Gastrocnemius medialis (tissue), 4 donors: Measurements from ENCODE around the gene GPBAR1. TPM values are rescaled to one million over a fixed set of nuclear protein-coding genes. Genes with fewer than 3 reads are reported as not detected.

Experiments
- ATAC-seq, 2 donors: fragments of 150-250 bp; one replicate each; pipeline ENCODE4 v1.9.1; 2016
- DNase-seq, 2 donors: peaks; one replicate each; pipeline ENCODE4 v3.0.0-alpha.2; 2019
- H3K27ac ChIP-seq, 4 donors: fragments of 200-600 bp; sonication (generic); 1 replicate in 1 of 4; 2 replicates in 3 of 4; pipeline ENCODE4 v1.5.1; 2016 to 2018; ENCODE audit warnings: mild to moderate bottlenecking in 2 of 4, moderate library complexity in 1 of 4
- H3K27me3 ChIP-seq, 3 donors: fragments of 200-600 bp; sonication (generic) in 2 of 3; 1 replicate in 1 of 3; 2 replicates in 2 of 3; pipeline versions ENCODE4 v1.5.1 to v1.6.0; 2016 to 2019; ENCODE audit warnings: mild to moderate bottlenecking in 1 of 3, moderate library complexity in 1 of 3
- H3K36me3 ChIP-seq, 2 donors: fragments of 200-600 bp; sonication (generic) in 1 of 2; one replicate each; pipeline ENCODE4 v1.5.1; 2017 to 2018
- H3K4me1 ChIP-seq, 2 donors: fragments of 200-600 bp; sonication (generic) in 1 of 2; one replicate each; pipeline ENCODE4 v1.5.1; 2016 to 2017; ENCODE audit warnings: mild to moderate bottlenecking in 2 of 2
- H3K4me3 ChIP-seq, 4 donors: fragments of 200-600 bp; sonication (generic) in 3 of 4; 1 replicate in 1 of 4; 2 replicates in 3 of 4; pipeline ENCODE4 v1.5.1; 2016 to 2019; ENCODE audit warnings: mild to moderate bottlenecking in 2 of 4
- H3K9me3 ChIP-seq, 3 donors: fragments of 200-600 bp; sonication (generic) in 2 of 3; 1 replicate in 1 of 3; 2 replicates in 2 of 3; pipeline ENCODE4 v1.5.1; 2016 to 2019
- CTCF ChIP-seq, 5 experiments: fragments of 450-650 bp in 3 of 5; fragments of 200-600 bp in 2 of 5; sonication (generic) in 2 of 5; IDR thresholded peaks in 4 of 5; conservative IDR thresholded peaks in 1 of 5; 1 replicate in 4 of 5; 2 replicates in 1 of 5; pipeline ENCODE4 v1.5.1; 2016 to 2019; ENCODE audit warnings: antibody characterized with exemption in 5 of 5, mild to moderate bottlenecking in 3 of 5, moderate library complexity in 3 of 5
- POLR2A ChIP-seq, 2 donors: fragments of 450-650 bp; IDR thresholded peaks; one replicate each; pipeline ENCODE4 v1.6.1; 2017; ENCODE audit warnings: antibody characterized with exemption in 2 of 2, mild to moderate bottlenecking in 2 of 2, moderate library complexity in 2 of 2
- in situ Hi-C, 4 donors: fragments of 200-750 bp; cut with MboI; loops; one replicate each; pipeline versions ENCODE4 v1.15.0 to v1.8.0; 2017; ENCODE audit warnings: low sequenced_read_pairs in 4 of 4
- intact Hi-C: fragments of 100-400 bp; cut with DNase I; formaldehyde crosslinking; loops from one replicate; pipeline ENCODE4 v1.15.1; 2023; ENCODE audit warnings: low total_unique reads
- total RNA-seq, 4 donors: library from RNA; depleted of rRNA; stranded (reverse); fragments of >200 nt; gene quantifications; one replicate each; pipeline versions ENCODE4 v1.1.0 to v1.2.3, GENCODE V29; 2016

GPBAR1 gene
- total RNA-seq, 4 donors from 2014 or later: 0.93 TPM; not detected in 3

- ATAC-seq (no peak), DNase-seq (no peak)
- Histone ChIP-seq H3K4me1 (peaks cover 30 to 33% of the 10 kb centered on the region in 2 donors), H3K9me3 (no peaks in the 10 kb centered on the region), H3K4me3 (no peak overlapping the region), H3K36me3 (peaks cover 0 to 81% of the 10 kb centered on the region in 2 donors), H3K27me3 (no peaks in the 10 kb centered on the region), H3K27ac (peak overlapping the region; percentile 6 to 100 (median 40))
- no peak for TF ChIP-seq CTCF (IDR thresholded peaks at IDR 0.05 in 4 of 5, conservative IDR thresholded peaks at IDR 0.05 in 1 of 5)
- intact Hi-C loops (loop anchor here (10.0 kb wide), 1 partner anchor 1864 kb away; the partner anchor contains the start of gene SMARCAL1), in situ Hi-C loops (loop anchor here in 3 of 4 donors (10.0 to 25.0 kb wide), 3 partner anchors 116 to 384 kb away; partner anchors contain the start of genes BCS1L (in 3 of the 3), RNF25 (in 3 of the 3), STK36 (in 3 of the 3) and ZNF142 (in 3 of the 3))
These were observed 17.9 kb downstream of the GPBAR1 start for GRCh38 chr2:218278531-218279360.

GRCh38 chr2:218280260-218280870, 19.6 kb downstream of the GPBAR1 start:
- TF ChIP-seq POLR2A (IDR thresholded peaks at IDR 0.05) (no peak), CTCF (IDR thresholded peaks at IDR 0.05 in 4 of 5, conservative IDR thresholded peaks at IDR 0.05 in 1 of 5) (no peak)
- intact Hi-C loops: loop anchor here (10.0 kb wide), 4 partner anchors 376 to 1596 kb away; partner anchors contain the start of gene DNAJB2
- ATAC-seq: no peak

GRCh38 chr2:218281449-218281848, 20.6 kb downstream of the GPBAR1 start:
- Histone ChIP-seq H3K27ac (peak overlapping the region; percentile 93 to 100 (median 98)), H3K9me3 (no peaks in the 10 kb centered on the region), H3K4me1 (peaks cover 55 to 57% of the 10 kb centered on the region in 2 donors), H3K27me3 (no peaks in the 10 kb centered on the region), H3K36me3 (peaks cover 0 to 54% of the 10 kb centered on the region in 2 donors), H3K4me3 (peak overlapping the region in 2 of 4 donors; percentile 22 to 32)
- in situ Hi-C loops (loop anchor here in 3 of 4 donors (25.0 kb wide), 1 partner anchor 381 kb away; the partner anchor contains the start of genes BCS1L (in 3 of the 3), RNF25 (in 3 of the 3), STK36 (in 3 of the 3) and ZNF142 (in 3 of the 3)), intact Hi-C loops (loop anchor here (10.0 kb wide), 4 partner anchors 377 to 1597 kb away; partner anchors contain the start of gene DNAJB2)
- DNase-seq (peak; percentile 77 to 89), ATAC-seq (peak; percentile 63 to 64)
- TF ChIP-seq POLR2A (IDR thresholded peaks at IDR 0.05) (no peak), CTCF (IDR thresholded peaks at IDR 0.05 in 4 of 5, conservative IDR thresholded peaks at IDR 0.05 in 1 of 5) (no peak)

More at GRCh38 chr2:218280260-218280870, 19.6 kb downstream of the GPBAR1 start:
- Histone ChIP-seq H3K4me3 (no peak overlapping the region), H3K27ac (peak overlapping the region in 3 of 4 donors; percentile 93 to 100 (median 100)), H3K27me3 (no peaks in the 10 kb centered on the region), H3K9me3 (no peaks in the 10 kb centered on the region), H3K36me3 (peaks cover 0 to 65% of the 10 kb centered on the region in 2 donors), H3K4me1 (peaks cover 44 to 46% of the 10 kb centered on the region in 2 donors)
- no peak for DNase-seq
- in situ Hi-C loops: loop anchor here in 3 of 4 donors (25.0 kb wide), 1 partner anchor 382 kb away; the partner anchor contains the start of genes BCS1L (in 3 of the 3), RNF25 (in 3 of the 3), STK36 (in 3 of the 3) and ZNF142 (in 3 of the 3)

- peak; percentile 62 to 84 for DNase-seq
- peaks cover 57 to 66% of the 10 kb centered on the region in 2 donors for H3K4me1 ChIP-seq
- intact Hi-C loops (loop anchor here (10.0 kb wide), 4 partner anchors 378 to 1598 kb away; partner anchors contain the start of gene DNAJB2), in situ Hi-C loops (loop anchor here in 3 of 4 donors (25.0 kb wide), 1 partner anchor 380 kb away; the partner anchor contains the start of genes BCS1L (in 3 of the 3), RNF25 (in 3 of the 3), STK36 (in 3 of the 3) and ZNF142 (in 3 of the 3))
- no peak for TF ChIP-seq CTCF (IDR thresholded peaks at IDR 0.05 in 4 of 5, conservative IDR thresholded peaks at IDR 0.05 in 1 of 5)
- TF ChIP-seq POLR2A (IDR thresholded peaks at IDR 0.05): peak in 1 of 2 donors; percentile 45
- H3K36me3 ChIP-seq: peaks cover 0 to 45% of the 10 kb centered on the region in 2 donors
- no peaks in the 10 kb centered on the region for H3K27me3 ChIP-seq
- peak overlapping the region; percentile 93 to 100 (median 98) for H3K27ac ChIP-seq
- no peaks in the 10 kb centered on the region for H3K9me3 ChIP-seq
- H3K4me3 ChIP-seq: peak overlapping the region; percentile 15 to 32 (median 20)
- peak; percentile 25 to 28 for ATAC-seq
These were observed 21.6 kb downstream of the GPBAR1 start for GRCh38 chr2:218282173-218282991.
